OCI-M2 (cell line): ENCODE measurements around the gene PLPPR1.
"Not testable (repeated sequence)": the region's sequence is repeated elsewhere in the genome, so short reads cannot be mapped to it uniquely, and the experiment has no call there.

Source experiments
- DNase-seq: peaks from one replicate; lab custom pipeline; 2025; ENCODE audit not compliant: unreplicated experiment; lab: John Stamatoyannopoulos, UW

Gene PLPPR1

DNA sequence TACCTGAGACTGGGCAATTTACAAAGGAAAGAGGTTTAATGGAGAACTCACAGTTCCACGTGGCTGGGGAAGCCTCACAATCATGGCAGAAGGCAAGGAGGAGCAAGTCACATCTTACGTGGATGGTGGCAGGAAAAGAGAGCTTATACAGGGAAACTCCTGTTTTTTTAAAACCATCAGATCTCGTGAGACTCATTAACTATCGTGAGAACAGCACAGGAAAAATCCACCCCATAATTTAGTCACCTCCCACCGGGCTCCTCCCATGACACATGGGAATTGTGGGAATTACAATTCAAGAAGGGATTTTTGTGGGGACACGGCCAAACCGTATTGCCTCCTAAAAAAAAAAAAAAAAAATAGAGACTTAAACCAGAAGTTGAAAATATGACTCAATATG is 11.1 kb downstream of the PLPPR1 start:
- DNase-seq: not testable (repeated sequence)

DNA sequence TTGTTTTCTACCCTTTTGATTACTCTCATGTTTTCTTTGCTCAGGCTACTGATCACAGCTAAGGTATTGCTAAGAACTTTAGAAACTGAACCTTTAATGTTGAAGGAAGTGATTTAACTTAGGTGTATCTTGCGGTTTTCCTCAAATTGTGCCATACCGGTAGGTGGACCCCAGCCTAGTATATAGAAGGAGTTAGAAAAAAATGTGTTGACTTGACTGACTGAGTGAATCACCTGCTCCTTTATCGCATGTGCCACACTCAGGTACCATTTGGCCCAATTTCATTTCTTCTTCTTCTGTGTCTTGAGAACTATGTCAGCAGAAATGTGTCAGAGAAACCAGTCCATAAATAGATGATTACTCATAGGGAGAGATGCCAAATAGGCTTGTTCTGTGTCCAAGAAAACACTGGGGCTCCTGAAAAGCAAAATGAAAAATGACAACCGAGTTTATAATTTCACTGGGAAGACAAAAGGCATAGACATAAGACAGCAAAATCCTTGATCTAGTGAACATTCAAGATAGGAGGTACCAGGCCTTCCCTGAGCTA is 19.4 kb downstream of the PLPPR1 start:
- no peak for DNase-seq

DNA sequence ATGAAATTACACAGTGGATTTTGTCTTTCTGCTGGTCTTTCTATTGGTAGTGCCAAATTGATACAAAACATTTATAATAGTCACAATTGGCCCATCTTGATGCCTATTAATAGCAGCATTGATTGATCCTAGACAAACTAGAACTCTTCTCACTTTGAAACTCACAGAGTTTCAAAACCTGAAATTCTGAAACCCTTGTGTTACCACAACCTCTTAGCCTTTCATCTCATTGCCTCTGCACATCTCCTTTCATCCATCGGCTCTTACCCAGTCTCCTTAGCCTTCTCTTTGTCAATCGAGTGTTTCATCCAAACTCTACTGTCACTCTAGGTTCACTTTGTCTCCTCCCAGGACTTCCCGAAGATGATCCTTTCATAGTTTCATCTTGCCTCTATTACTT is 22.1 kb downstream of the PLPPR1 start:
- DNase-seq: no peak

DNA sequence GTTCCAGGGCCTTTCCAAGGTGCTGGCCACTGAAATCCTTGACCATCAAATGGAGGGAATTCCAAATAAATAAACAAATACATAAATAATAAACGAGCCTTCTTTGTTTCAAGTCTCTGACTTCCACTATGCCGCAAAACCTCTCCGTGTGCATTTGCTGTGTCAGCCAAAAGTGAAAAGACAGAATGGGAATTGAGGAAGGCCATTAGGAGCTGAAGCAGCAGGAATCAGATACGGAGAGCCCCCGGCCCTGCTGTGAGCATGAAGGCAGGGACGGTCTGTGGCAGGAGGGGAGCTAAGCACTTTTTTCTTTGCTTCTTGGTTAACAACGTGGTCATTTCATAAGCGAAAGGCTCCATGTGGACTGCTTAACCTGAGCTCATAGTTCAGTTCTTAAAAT is 26.1 kb downstream of the PLPPR1 start:
- no peak for DNase-seq

GRCh38 chr9:101055516-101055915 is 27.0 kb downstream of the PLPPR1 start:
- DNase-seq: no peak

- no peak for DNase-seq
Measured at GRCh38 chr9:101062686-101063085, 34.2 kb downstream of the PLPPR1 start.

- DNase-seq: no peak
Measured at GRCh38 chr9:101063192-101063591, 34.7 kb downstream of the PLPPR1 start.

- DNase-seq: no peak
Measured at GRCh38 chr9:101064206-101064605, 35.7 kb downstream of the PLPPR1 start.

DNA sequence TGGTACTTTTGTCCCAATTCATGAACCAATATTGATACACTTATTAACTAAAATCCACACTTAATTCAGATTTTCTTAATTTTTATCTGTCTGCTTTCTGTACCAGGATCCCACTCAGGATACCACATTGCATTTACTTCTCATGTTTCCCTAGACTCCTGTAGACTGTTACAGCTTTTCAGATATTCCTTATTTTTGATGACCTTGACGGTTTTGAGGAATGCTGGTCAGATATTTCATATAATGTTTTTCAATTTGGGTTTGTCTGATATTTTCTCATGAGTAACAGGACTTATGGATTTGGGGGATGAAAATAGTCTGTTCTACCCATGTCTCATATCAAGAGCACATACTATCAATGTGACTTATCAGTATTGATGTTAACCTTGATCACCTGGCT is 37.4 kb downstream of the PLPPR1 start:
- no peak for DNase-seq

GRCh38 chr9:101068696-101069095 is 40.2 kb downstream of the PLPPR1 start:
- no peak for DNase-seq

DNA sequence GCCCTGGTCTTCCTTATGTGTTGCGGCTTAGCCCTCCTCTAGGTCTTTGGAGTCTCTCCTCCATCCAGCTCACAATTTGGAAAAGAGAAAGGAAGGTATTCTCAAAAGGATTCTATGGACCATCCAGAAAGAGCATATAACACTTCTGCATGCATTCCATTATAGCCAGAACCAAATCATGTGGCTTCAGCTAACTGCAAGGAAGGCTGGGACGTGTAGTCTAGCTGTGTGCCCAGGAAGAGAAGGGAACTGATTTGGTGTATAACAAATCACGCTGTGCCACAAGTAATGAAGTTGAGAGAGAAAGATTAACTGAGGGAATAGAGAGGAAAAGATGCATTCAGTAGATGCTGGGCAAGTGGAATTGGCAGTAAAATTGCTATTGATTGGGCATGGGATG is 43.7 kb downstream of the PLPPR1 start:
- DNase-seq: no peak

- no peak for DNase-seq
Measured at GRCh38 chr9:101073122-101073521, 44.6 kb downstream of the PLPPR1 start.

GRCh38 chr9:101081641-101082040 is 53.1 kb downstream of the PLPPR1 start:
- DNase-seq: no peak

DNA sequence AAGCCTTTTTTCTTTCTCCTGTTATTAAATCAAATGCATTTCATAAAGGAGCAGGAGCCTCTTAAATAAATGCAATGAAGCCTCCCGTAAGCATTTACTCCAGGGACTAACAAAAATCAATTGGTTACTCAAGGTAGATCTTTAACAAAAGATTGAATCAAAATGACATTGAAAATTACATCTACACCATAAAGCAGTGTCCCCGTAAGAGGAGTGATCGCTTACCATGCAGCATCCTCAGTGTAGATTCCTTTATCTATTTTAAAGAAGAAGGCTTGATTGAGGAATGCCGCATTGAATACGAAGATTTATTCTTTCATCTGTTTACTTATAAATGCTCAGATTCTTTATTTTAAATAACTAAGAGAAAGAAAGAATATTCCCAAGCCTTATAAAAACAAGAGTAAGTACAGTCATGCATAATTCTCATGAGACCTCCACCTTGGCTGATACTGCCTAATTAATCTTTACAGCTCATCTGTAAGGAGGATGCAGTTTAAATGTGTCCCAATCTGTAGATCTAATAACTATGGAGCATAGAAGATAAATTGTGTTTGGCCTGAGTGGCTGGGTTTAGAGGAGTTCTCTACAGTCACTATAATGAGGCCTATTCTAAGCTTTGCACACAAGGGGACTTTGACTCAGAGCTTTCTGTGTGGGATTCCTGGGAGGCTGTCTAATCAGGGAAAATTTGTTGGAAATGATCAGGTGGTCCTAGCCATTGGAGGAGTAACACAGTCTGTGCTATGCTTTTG is 55.1 kb downstream of the PLPPR1 start:
- DNase-seq: no peak

- DNase-seq: no peak
Measured at GRCh38 chr9:101087426-101087825, 58.9 kb downstream of the PLPPR1 start.

DNA sequence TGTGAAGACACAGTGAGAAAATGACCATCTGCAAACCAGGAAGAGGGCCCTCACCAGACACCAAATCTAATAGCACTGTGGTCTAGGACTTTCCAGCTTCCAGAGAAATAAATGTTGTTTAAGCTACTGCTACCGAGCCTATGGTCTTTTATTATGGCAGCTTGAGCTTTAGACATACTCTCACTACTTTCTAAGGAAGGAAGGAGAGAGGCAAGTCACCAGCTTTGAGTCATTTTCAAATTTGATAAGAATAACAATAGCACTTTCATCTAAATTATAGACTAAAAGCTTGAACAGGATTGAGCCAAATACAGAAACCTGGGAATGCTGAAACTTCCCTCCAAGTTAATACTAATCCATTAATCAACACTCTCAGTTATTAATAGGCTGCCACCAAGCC is 64.4 kb downstream of the PLPPR1 start:
- no peak for DNase-seq

DNA sequence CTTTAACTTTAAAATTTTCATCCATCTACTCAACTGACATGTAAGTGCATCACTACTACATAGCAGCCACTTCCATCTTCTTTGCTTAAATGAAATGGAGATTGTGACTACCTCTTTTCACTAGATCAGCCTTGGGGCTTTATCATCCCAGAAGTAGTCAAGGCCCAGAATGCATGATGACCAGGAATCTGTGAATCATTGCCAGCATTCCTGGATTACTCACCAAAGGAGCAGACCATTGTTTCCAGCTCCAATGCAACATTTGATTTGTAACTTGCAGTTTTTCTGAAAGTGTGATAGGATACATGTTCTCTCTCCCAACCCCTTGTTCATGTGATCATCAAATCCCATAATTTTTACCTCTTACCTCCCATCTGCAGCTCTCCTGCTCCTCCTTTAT is 65.1 kb downstream of the PLPPR1 start:
- no peak for DNase-seq

GRCh38 chr9:101094686-101095085 is 66.2 kb downstream of the PLPPR1 start:
- DNase-seq: no peak

DNA sequence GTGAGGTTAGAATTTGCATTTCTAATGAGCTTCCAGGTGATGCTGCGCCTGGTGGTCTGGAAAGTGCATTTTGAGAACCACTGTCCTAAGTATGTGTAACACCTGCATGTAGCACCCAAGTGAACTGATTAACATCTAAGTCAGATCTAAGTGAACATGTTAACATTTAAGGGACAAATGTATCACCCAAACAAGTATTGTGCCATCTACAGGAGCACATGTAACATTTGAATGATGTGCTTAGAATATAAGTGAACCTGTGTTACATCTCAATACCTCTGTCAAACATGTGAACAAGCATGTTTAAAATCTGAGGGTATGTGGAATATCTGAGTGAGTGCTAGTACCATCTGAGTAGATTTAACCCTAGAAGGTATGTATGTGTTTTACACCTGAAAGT is 68.7 kb downstream of the PLPPR1 start:
- no peak for DNase-seq

DNA sequence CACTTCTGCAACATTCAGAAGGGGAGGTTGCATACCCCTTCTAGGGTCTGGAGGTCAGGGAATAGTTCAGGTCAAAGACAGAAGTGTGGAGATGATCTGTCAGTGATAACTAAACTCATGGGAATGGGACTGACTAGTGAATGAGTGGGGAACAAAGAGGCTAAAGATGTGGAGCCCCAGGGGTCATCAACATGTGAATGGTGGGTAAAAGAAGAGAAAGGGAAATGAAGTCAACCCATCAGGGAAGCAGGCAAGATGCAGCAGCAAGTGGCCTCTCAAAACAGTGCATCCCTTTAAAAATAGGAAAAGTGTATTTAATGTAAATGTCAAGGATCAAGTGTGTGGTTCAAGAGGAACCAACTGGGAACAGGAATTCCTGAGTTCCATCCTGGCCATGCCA is 69.9 kb downstream of the PLPPR1 start:
- DNase-seq: no peak

DNA sequence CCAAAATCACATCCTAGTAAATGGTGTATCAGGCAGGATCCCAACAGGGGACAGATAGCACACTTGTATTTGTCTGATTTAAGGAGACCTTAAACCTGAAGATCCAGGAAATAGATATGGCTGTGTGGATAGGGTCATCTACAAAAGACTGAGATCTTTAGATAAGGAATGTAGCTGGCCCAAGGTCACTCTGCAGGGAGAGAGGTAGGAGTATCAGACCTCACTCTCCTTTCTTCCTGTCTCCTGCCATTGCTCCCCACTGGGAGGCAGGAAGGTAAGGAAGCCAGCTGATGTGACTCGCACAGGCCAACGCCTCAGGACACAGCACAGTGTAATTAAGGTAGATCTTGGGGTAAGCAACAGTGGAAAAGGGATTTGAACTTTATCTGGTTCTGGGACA is 85.8 kb downstream of the PLPPR1 start:
- no peak for DNase-seq

- no peak for DNase-seq
Measured at GRCh38 chr9:101115102-101115501, 86.6 kb downstream of the PLPPR1 start.

DNA sequence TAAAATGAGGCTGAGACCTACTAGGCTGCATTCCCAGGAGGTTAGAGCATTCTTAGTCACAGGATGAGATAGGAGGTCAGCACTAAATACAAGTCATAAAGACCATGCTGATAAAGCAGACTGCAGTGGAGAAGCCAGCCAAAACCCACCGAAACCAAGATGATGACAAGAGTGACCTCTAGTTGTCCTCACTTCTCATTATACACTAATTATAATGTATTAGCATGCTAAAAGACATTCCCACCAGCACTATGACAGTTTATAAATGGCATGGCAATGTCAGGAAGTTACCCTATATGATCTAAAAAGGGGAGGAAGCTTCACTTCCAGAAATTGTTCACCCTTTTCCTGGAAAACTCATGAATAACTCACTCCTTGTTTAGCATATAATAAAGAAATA is 88.6 kb downstream of the PLPPR1 start:
- no peak for DNase-seq
